SH-SY5Y (cell line): Measurements from ENCODE around the gene USH2A.

Source experiments
- GATA2 ChIP-seq: IDR thresholded peaks from 2 replicates; pipeline ENCODE4 v1.6.1; 2011; ENCODE audit warnings: mild to moderate bottlenecking, low read depth, low read length
- GATA3 ChIP-seq: IDR thresholded peaks from 2 replicates; pipeline ENCODE4 v1.6.1; 2011; ENCODE audit warnings: low read depth, mild to moderate bottlenecking, low read length, moderate library complexity

- TF ChIP-seq GATA3 (no peak), GATA2 (no peak)
These were observed 174.6 kb downstream of the USH2A start for GRCh38 chr1:216248628-216249027.
